Raji (cell line): ENCODE measurements around the gene TNFRSF21.

Experiments used
- POLR2A ChIP-seq: IDR thresholded peaks from 2 replicates; pipeline ENCODE4 v1.6.1; 2011; ENCODE audit warnings: low read depth, low read length, control low read depth; ENCODE audit not compliant: insufficient read depth

TNFRSF21 gene

GRCh38 chr6:47242483-47243386 lies 67.0 kb downstream of the TNFRSF21 start:
- no peak for TF ChIP-seq POLR2A

- TF ChIP-seq POLR2A: no peak
Measured at GRCh38 chr6:47241742-47242482, 67.8 kb downstream of the TNFRSF21 start.

- no peak for TF ChIP-seq POLR2A
Measured at GRCh38 chr6:47240277-47240890, 69.3 kb downstream of the TNFRSF21 start.

GRCh38 chr6:47239546-47239945 lies 70.2 kb downstream of the TNFRSF21 start:
- TF ChIP-seq POLR2A: no peak

- no peak for TF ChIP-seq POLR2A
Measured at GRCh38 chr6:47238456-47238995, 71.2 kb downstream of the TNFRSF21 start.

- TF ChIP-seq POLR2A: no peak
Measured at GRCh38 chr6:47237196-47237595, 72.5 kb downstream of the TNFRSF21 start.

GRCh38 chr6:47235964-47236760 lies 73.5 kb downstream of the TNFRSF21 start:
- no peak for TF ChIP-seq POLR2A

- no peak for TF ChIP-seq POLR2A
Measured at GRCh38 chr6:47235421-47235820, 74.3 kb downstream of the TNFRSF21 start.

- no peak for TF ChIP-seq POLR2A
Measured at GRCh38 chr6:47234266-47234933, 75.3 kb downstream of the TNFRSF21 start.

GRCh38 chr6:47231151-47231550 lies 78.6 kb downstream of the TNFRSF21 start:
- no peak for TF ChIP-seq POLR2A

GRCh38 chr6:47230579-47230978 lies 79.1 kb downstream of the TNFRSF21 start:
- TF ChIP-seq POLR2A: no peak

- no peak for TF ChIP-seq POLR2A
Measured at GRCh38 chr6:47229255-47229654, 80.5 kb downstream of the TNFRSF21 start.

GRCh38 chr6:47221565-47221964 lies 88.1 kb downstream of the TNFRSF21 start:
- no peak for TF ChIP-seq POLR2A

- no peak for TF ChIP-seq POLR2A
Measured at GRCh38 chr6:47209632-47210031, 100.1 kb downstream of the TNFRSF21 start.
